ENCODE measurements around the gene SUPT5H. TPM values are rescaled to one million over a fixed set of nuclear protein-coding genes. Genes with fewer than 3 reads are reported as not detected.
A peak's percentile ranks its signal among the peaks of the same experiment; 100 is the strongest.

Gene SUPT5H
- total and polyA plus RNA-seq, 10 of the 15 experiments (the other 5 are each of a cell fraction or from before 2014, with no cell fraction given): 27.2 to 194 (median 83.6) TPM

DNA sequence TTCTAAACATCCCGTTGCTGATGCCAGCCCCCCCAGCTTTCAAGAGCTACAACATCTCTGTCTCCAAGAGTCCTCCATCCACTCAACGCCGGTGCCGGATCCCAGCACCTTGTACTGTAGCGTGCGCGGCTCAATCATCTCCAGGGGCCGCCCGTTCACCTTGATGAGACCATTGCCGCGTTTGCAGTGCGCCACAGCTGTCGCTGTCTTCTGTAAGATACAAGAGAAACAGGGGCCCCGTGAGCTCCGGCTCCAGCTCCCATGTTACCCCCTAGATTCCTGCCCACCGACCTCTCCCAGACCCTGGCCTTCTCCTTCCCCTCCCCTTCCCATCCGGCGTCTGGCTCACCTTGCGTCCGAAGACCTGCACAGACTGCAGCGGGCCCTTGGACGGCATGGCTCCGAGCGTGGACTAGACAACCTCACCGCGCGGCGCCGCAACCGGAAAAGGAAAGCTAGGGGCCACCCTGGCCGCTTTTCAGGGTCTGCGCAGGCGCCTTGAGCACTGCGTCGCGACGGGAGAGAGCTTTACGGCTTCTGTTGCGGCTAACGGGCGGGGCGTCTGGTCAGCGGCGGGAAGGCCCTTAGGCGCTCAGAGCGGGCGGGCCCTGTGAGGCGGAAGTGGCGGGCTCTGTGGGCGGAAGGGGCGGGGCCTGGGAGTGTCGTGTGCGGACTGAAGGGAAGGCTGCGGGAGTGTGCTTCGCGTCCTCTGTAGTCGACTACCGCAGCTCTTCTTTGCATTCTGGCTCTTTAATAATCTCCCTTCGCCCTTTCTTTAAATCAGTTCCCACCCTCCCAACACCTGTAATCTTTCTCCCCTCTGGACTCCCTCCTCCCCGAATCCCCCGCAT, 9.7 kb upstream of the SUPT5H start, which contains the start of gene RPS16 (continued):
- TF ChIP-seq, protein P1, sequence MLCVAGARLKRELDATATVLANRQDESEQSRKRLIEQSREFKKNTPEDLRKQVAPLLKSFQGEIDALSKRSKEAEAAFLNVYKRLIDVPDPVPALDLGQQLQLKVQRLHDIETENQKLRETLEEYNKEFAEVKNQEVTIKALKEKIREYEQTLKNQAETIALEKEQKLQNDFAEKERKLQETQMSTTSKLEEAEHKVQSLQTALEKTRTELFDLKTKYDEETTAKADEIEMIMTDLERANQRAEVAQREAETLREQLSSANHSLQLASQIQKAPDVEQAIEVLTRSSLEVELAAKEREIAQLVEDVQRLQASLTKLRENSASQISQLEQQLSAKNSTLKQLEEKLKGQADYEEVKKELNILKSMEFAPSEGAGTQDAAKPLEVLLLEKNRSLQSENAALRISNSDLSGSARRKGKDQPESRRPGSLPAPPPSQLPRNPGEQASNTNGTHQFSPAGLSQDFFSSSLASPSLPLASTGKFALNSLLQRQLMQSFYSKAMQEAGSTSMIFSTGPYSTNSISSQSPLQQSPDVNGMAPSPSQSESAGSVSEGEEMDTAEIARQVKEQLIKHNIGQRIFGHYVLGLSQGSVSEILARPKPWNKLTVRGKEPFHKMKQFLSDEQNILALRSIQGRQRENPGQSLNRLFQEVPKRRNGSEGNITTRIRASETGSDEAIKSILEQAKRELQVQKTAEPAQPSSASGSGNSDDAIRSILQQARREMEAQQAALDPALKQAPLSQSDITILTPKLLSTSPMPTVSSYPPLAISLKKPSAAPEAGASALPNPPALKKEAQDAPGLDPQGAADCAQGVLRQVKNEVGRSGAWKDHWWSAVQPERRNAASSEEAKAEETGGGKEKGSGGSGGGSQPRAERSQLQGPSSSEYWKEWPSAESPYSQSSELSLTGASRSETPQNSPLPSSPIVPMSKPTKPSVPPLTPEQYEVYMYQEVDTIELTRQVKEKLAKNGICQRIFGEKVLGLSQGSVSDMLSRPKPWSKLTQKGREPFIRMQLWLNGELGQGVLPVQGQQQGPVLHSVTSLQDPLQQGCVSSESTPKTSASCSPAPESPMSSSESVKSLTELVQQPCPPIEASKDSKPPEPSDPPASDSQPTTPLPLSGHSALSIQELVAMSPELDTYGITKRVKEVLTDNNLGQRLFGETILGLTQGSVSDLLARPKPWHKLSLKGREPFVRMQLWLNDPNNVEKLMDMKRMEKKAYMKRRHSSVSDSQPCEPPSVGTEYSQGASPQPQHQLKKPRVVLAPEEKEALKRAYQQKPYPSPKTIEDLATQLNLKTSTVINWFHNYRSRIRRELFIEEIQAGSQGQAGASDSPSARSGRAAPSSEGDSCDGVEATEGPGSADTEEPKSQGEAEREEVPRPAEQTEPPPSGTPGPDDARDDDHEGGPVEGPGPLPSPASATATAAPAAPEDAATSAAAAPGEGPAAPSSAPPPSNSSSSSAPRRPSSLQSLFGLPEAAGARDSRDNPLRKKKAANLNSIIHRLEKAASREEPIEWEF (IDR thresholded peaks at IDR 0.05; ENCODE audit: insufficient replicate concordance, low read depth, low read length): no peak
- TF ChIP-seq EGR1 (IDR thresholded peaks at IDR 0.05; ENCODE audit: borderline replicate concordance in 1 of 2, low read depth in 2 of 2, low read length in 2 of 2): peak in 1 of 2 experiments; percentile 26; a peak in 1 of 3 replicates
- TF ChIP-seq, protein P2, sequence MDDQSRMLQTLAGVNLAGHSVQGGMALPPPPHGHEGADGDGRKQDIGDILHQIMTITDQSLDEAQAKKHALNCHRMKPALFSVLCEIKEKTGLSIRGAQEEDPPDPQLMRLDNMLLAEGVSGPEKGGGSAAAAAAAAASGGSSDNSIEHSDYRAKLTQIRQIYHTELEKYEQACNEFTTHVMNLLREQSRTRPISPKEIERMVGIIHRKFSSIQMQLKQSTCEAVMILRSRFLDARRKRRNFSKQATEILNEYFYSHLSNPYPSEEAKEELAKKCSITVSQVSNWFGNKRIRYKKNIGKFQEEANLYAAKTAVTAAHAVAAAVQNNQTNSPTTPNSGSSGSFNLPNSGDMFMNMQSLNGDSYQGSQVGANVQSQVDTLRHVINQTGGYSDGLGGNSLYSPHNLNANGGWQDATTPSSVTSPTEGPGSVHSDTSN (IDR thresholded peaks at IDR 0.05; ENCODE audit: insufficient replicate concordance, low read depth, low read length): no peak
- TF ChIP-seq IKZF1 (conservative IDR thresholded peaks at IDR 0.05): peak; percentile 81
- TF ChIP-seq KAT2A (conservative IDR thresholded peaks at IDR 0.05; ENCODE audit: control insufficient read depth, low read depth, low read length): no peak
- TF ChIP-seq, protein P3, sequence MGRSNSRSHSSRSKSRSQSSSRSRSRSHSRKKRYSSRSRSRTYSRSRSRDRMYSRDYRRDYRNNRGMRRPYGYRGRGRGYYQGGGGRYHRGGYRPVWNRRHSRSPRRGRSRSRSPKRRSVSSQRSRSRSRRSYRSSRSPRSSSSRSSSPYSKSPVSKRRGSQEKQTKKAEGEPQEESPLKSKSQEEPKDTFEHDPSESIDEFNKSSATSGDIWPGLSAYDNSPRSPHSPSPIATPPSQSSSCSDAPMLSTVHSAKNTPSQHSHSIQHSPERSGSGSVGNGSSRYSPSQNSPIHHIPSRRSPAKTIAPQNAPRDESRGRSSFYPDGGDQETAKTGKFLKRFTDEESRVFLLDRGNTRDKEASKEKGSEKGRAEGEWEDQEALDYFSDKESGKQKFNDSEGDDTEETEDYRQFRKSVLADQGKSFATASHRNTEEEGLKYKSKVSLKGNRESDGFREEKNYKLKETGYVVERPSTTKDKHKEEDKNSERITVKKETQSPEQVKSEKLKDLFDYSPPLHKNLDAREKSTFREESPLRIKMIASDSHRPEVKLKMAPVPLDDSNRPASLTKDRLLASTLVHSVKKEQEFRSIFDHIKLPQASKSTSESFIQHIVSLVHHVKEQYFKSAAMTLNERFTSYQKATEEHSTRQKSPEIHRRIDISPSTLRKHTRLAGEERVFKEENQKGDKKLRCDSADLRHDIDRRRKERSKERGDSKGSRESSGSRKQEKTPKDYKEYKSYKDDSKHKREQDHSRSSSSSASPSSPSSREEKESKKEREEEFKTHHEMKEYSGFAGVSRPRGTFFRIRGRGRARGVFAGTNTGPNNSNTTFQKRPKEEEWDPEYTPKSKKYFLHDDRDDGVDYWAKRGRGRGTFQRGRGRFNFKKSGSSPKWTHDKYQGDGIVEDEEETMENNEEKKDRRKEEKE (IDR thresholded peaks at IDR 0.05): no peak
- TF ChIP-seq SMAD5 (IDR thresholded peaks at IDR 0.05; ENCODE audit: low read depth): peak; percentile 98
- TF ChIP-seq RFX5 (IDR thresholded peaks at IDR 0.05; ENCODE audit: low read depth, low read length): no peak
- TF ChIP-seq TCF7 (IDR thresholded peaks at IDR 0.05; ENCODE audit: borderline replicate concordance): no peak
- no peak for TF ChIP-seq PAX5 (IDR thresholded peaks at IDR 0.05; ENCODE audit: borderline replicate concordance, low read depth, low read length)
- peak; percentile 75; the same call in 1 of the 2 replicates for TF ChIP-seq CREB1 (IDR thresholded peaks at IDR 0.05; ENCODE audit: low read depth)
- TF ChIP-seq TCF3 (IDR thresholded peaks at IDR 0.05; ENCODE audit: borderline replicate concordance, insufficient read depth, low read depth, low read length): peak; percentile 84; the same call in 1 of the 2 replicates
- TF ChIP-seq ZNF384 (IDR thresholded peaks at IDR 0.05; ENCODE audit: borderline replicate concordance, low read depth, low read length): no peak
- TF ChIP-seq NFXL1 (IDR thresholded peaks at IDR 0.05; ENCODE audit: borderline replicate concordance): no peak
- no peak for TF ChIP-seq RCOR1 (conservative IDR thresholded peaks at IDR 0.05; ENCODE audit: low read depth, low read length)
- TF ChIP-seq JUND (IDR thresholded peaks at IDR 0.05; ENCODE audit: low read depth, low read length): peak; percentile 29; the same call in 1 of the 2 replicates
- TF ChIP-seq MTA3 (IDR thresholded peaks at IDR 0.05; ENCODE audit: borderline replicate concordance, low read length): no peak; the same call in 1 of the 2 replicates
- TF ChIP-seq IRF4 (IDR thresholded peaks at IDR 0.05; ENCODE audit: low read depth, low read length): 0 out of 2 replicates have a peak, but pooled peaks have one; percentile 35
- 0 out of 2 replicates have a peak, but pooled peaks have one; percentile 20 for TF ChIP-seq MYB (IDR thresholded peaks at IDR 0.05; ENCODE audit: borderline replicate concordance, low read depth, low read length)
- TF ChIP-seq YY1 (IDR thresholded peaks at IDR 0.05; ENCODE audit: low read depth, low read length): peak; percentile 80

Data from GM12878 (cell line).